A549 (cell line): ENCODE data around the gene CKLF. TPM values are rescaled to one million over a fixed set of nuclear protein-coding genes. Genes with fewer than 3 reads are reported as not detected.

Source experiments
- ATAC-seq, 2 experiments: fragments of 200-7000 bp in 1 of 2; fragments of >200 bp in 1 of 2; cut with Nextera tagmentation in 1 of 2; cut with Tn5 transposase in 1 of 2; 3 replicates each; pipeline versions ENCODE4 v1.8.0 to v1.9.1; 2018 to 2020; ENCODE audit warnings: mild to moderate bottlenecking in 1 of 2, moderate library complexity in 1 of 2
- CTCF ChIA-PET: fragments of 300-600 bp; sonication (Branson Sonifier 250); formaldehyde crosslinking; extraction: SDS; loops from one replicate; lab custom pipeline; 2021; ENCODE audit warnings: antibody characterized with exemption, inconsistent platforms; lab: Yijun Ruan, JAX
- POLR2A ChIA-PET: fragments of 350-600 bp; formaldehyde crosslinking; extraction: SDS; loops from one replicate; lab custom pipeline; 2021; ENCODE audit warnings: antibody characterized with exemption, inconsistent platforms; lab: Yijun Ruan, JAX
- DNase-seq, 2 experiments: peaks; one replicate each; pipeline versions ENCODE4 v3.0.0 to v3.0.0-alpha.2; 2011 to 2016; ENCODE audit warnings: low read depth in 1 of 2, low spot score in 1 of 2
- FAIRE-seq: peaks from 2 replicates; lab custom pipeline; 2011; peaks lifted over from hg19 to GRCh38; lab: Jason Lieb, UNC
- H3K27ac ChIP-seq, 2 experiments: fragments of >200 bp; sonication (Bioruptor Twin); formaldehyde crosslinking; 3 replicates each; pipeline ENCODE4 v1.5.1; 2016 to 2017
- H3K4me1 ChIP-seq: fragments of >200 bp; sonication (Bioruptor Twin); formaldehyde crosslinking; 3 replicates; pipeline ENCODE4 v1.6.1; 2016
- H3K4me2 ChIP-seq: fragments of >200 bp; sonication (Bioruptor Twin); formaldehyde crosslinking; 3 replicates; pipeline ENCODE4 v1.6.1; 2016
- H3K4me3 ChIP-seq: fragments of >200 bp; sonication (Bioruptor Twin); formaldehyde crosslinking; 3 replicates; pipeline ENCODE4 v1.5.1; 2016
- H3K9me3 ChIP-seq: fragments of >200 bp; sonication (Bioruptor Twin); formaldehyde crosslinking; 3 replicates; pipeline ENCODE4 v1.6.1; 2016
- ATOH8 ChIP-seq: fragments of 250-450 bp; sonication (Bioruptor Pico); IDR thresholded peaks from 2 replicates; pipeline ENCODE4 v1.5.0; 2020; ENCODE audit warnings: low read depth, mild to moderate bottlenecking, moderate library complexity
- BHLHE40 ChIP-seq: IDR thresholded peaks from 2 replicates; pipeline ENCODE4 v1.6.1; 2012; ENCODE audit warnings: low read depth, low read length, inconsistent platforms
- CEBPB ChIP-seq, 2 experiments: fragments of >200 bp in 1 of 2; sonication (Bioruptor Twin) in 1 of 2; formaldehyde crosslinking in 1 of 2; IDR thresholded peaks; 2 replicates each; pipeline ENCODE4 v1.6.1; 2012 to 2016
- CHD4 ChIP-seq: fragments of 200-600 bp; sonication (generic); IDR thresholded peaks from 2 replicates; pipeline ENCODE4 v1.6.1; 2016; ENCODE audit warnings: antibody characterized with exemption, mild to moderate bottlenecking, borderline replicate concordance
- EHMT2 ChIP-seq: fragments of 200-600 bp; sonication (generic); IDR thresholded peaks from 2 replicates; pipeline ENCODE4 v1.6.1; 2016; ENCODE audit warnings: antibody characterized with exemption, low read depth, mild to moderate bottlenecking, moderate library complexity
- EP300 ChIP-seq, 2 experiments: fragments of >200 bp; sonication (Bioruptor Twin); formaldehyde crosslinking; IDR thresholded peaks; 2 replicates in 1 of 2; 3 replicates in 1 of 2; pipeline ENCODE4 v1.6.1; 2016 to 2017
- FOSL2 ChIP-seq, 2 experiments: fragments of 450-650 bp in 1 of 2; fragments of >200 bp in 1 of 2; sonication (Bioruptor Twin) in 1 of 2; formaldehyde crosslinking; IDR thresholded peaks; 2 replicates each; pipeline versions ENCODE4 v1.5.0 to v1.6.1; 2016 to 2020; ENCODE audit warnings: mild to moderate bottlenecking in 1 of 2, moderate library complexity in 1 of 2
- FOXS1 ChIP-seq: fragments of 250-450 bp; sonication (Bioruptor Pico); IDR thresholded peaks from 2 replicates; pipeline ENCODE4 v1.5.0; 2020; ENCODE audit warnings: mild to moderate bottlenecking, moderate library complexity
- GATA3 ChIP-seq: IDR thresholded peaks from 2 replicates; pipeline ENCODE4 v1.6.1; 2012; ENCODE audit warnings: borderline replicate concordance
- HDAC2 ChIP-seq: fragments of 200-600 bp; sonication (generic); IDR thresholded peaks from 2 replicates; pipeline ENCODE4 v1.6.1; 2016
- HOXB5 ChIP-seq: fragments of 250-450 bp; sonication (Bioruptor Pico); IDR thresholded peaks from 2 replicates; pipeline ENCODE4 v1.5.0; 2020; ENCODE audit warnings: mild to moderate bottlenecking, moderate library complexity
- JUN ChIP-seq, 2 experiments: fragments of >200 bp; sonication (Bioruptor Twin); formaldehyde crosslinking; IDR thresholded peaks; 2 replicates in 1 of 2; 3 replicates in 1 of 2; pipeline ENCODE4 v1.6.1; 2016 to 2017
- KDM1A ChIP-seq: fragments of 200-600 bp; sonication (generic); IDR thresholded peaks from 2 replicates; pipeline ENCODE4 v1.6.1; 2016; ENCODE audit warnings: low read depth, mild to moderate bottlenecking
- NFE2L2 ChIP-seq: fragments of 150-350 bp; conservative IDR thresholded peaks from 2 replicates; pipeline ENCODE4 v1.6.1; 2014; ENCODE audit warnings: low read length
- PHF8 ChIP-seq: fragments of 200-600 bp; sonication (generic); IDR thresholded peaks from 2 replicates; pipeline ENCODE4 v1.6.1; 2016; ENCODE audit warnings: low read depth, mild to moderate bottlenecking, antibody characterized with exemption, moderate library complexity, borderline replicate concordance
- RAD21 ChIP-seq, 2 experiments: fragments of >200 bp in 1 of 2; sonication (Bioruptor Twin) in 1 of 2; formaldehyde crosslinking in 1 of 2; IDR thresholded peaks in 1 of 2; conservative IDR thresholded peaks in 1 of 2; 2 replicates in 1 of 2; 3 replicates in 1 of 2; pipeline ENCODE4 v1.6.1; 2012 to 2018; ENCODE audit warnings: inconsistent platforms in 1 of 2
- RARB ChIP-seq: fragments of 250-450 bp; sonication (Bioruptor Pico); IDR thresholded peaks from 2 replicates; pipeline ENCODE4 v1.8.0; 2021; ENCODE audit warnings: mild to moderate bottlenecking, moderate library complexity
- RFX5 ChIP-seq: fragments of 450-650 bp; IDR thresholded peaks from 2 replicates; pipeline ENCODE4 v1.7.1; 2014; ENCODE audit warnings: antibody characterized with exemption, mild to moderate bottlenecking, moderate library complexity
- RNF2 ChIP-seq: fragments of 200-600 bp; sonication (generic); IDR thresholded peaks from 2 replicates; pipeline ENCODE4 v1.6.1; 2016; ENCODE audit warnings: low read depth, mild to moderate bottlenecking, antibody characterized with exemption, moderate library complexity, borderline replicate concordance
- SMC3 ChIP-seq: fragments of >200 bp; sonication (Bioruptor Twin); formaldehyde crosslinking; IDR thresholded peaks from 3 replicates; pipeline ENCODE4 v1.6.1; 2018; ENCODE audit warnings: inconsistent platforms
- TP53 ChIP-seq: fragments of 250-450 bp; sonication (Bioruptor Pico); IDR thresholded peaks from 2 replicates; pipeline ENCODE4 v1.5.0; 2021; ENCODE audit warnings: mild to moderate bottlenecking, moderate library complexity
- USF2 ChIP-seq: fragments of 450-650 bp; IDR thresholded peaks from 2 replicates; pipeline ENCODE4 v1.6.1; 2014; ENCODE audit warnings: antibody characterized with exemption
- ZC3H11A ChIP-seq: fragments of 450-650 bp; IDR thresholded peaks from 2 replicates; pipeline ENCODE4 v1.6.1; 2014; ENCODE audit warnings: antibody characterized with exemption, mild to moderate bottlenecking
- ZNF302 ChIP-seq: fragments of 250-450 bp; sonication (Bioruptor Pico); IDR thresholded peaks from 2 replicates; pipeline ENCODE4 v1.9.0; 2021; ENCODE audit warnings: inconsistent platforms, mild to moderate bottlenecking, moderate library complexity
- WGBS: methylation state at CpG from one replicate; pipeline ENCODE4 v1.1.6; 2017; ENCODE audit errors: missing lambda C conversion rate; 5-methylcytosine and 5-hydroxymethylcytosine counted together
- polyA plus RNA-seq, 4 experiments: library from polyadenylated mRNA; depleted of rRNA in 3 of 4; stranded (reverse); fragments of >200 nt; fragmentation: RNase III in 1 of 4; extraction: RNeasy Plus Mini Kit Qiagen cat#74134 plus additional on column Dnase treatment in 1 of 4; gene quantifications; 2 replicates in 3 of 4; 3 replicates in 1 of 4; pipeline ENCODE4 v1.2.3, GENCODE V29; 2011 to 2017
- TF ChIP-seq, protein P1 (sequence below): IDR thresholded peaks from 2 replicates; pipeline ENCODE4 v1.6.1; 2012
- TF ChIP-seq, protein P2 (sequence below): fragments of >200 bp; sonication (Bioruptor Twin); formaldehyde crosslinking; IDR thresholded peaks from 2 replicates; pipeline ENCODE4 v1.6.1; 2016
- TF ChIP-seq, protein P3 (sequence below): IDR thresholded peaks from 2 replicates; pipeline ENCODE4 v1.6.1; 2012; ENCODE audit warnings: low read depth, borderline replicate concordance

CKLF gene
- polyA plus RNA-seq, 2 of the 4 experiments (the other 2 are of a cell fraction) = 85.1 to 87.0 TPM

DNA sequence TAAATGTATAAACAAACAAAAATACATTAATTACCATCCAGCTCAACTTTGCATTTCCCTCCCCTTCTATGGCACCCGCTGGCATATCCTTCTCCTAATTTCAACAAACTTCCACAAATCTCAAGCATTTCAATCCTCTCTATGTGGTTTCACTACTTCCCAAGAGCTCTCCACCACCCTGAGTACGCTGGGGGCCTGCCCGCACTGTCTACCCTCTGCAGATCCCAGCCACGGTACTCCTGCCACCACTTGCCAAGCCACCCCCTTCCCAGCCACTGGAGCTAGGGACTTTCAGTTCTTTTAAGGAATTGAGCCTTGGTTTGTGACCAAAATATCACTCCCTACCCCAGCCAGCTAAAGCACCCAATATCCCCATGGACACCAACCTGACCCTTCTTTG, 4.3 kb upstream of the CKLF start:
- H3K4me2 ChIP-seq = no peak overlapping the region
- H3K9me3 ChIP-seq = no peaks in the 10 kb centered on the region
- CTCF ChIA-PET = interaction anchor here (0.6 to 5.4 kb wide), 10 partner anchors 15 to 320 kb away, joined by 3 to 26 read pairs (median 4); partner anchors contain the start of genes CMTM1 and NAE1
- DNase-seq (no peak), ATAC-seq (no peak), FAIRE-seq (no peak)
- H3K27ac ChIP-seq = 0 out of 6 replicates have a peak overlapping the region, but pooled peaks of 1 of the 2 experiments have one; percentile 11
- POLR2A ChIA-PET = no interaction called here
- H3K4me3 ChIP-seq = no peak overlapping the region
- TF ChIP-seq, protein P1, sequence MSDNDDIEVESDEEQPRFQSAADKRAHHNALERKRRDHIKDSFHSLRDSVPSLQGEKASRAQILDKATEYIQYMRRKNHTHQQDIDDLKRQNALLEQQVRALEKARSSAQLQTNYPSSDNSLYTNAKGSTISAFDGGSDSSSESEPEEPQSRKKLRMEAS = no peak
- TF ChIP-seq NFE2L2 (no peak), EHMT2 (no peak), FOXS1 (CRISPR knock-in tag) (no peak), HOXB5 (no peak)
- TF ChIP-seq, protein P2, sequence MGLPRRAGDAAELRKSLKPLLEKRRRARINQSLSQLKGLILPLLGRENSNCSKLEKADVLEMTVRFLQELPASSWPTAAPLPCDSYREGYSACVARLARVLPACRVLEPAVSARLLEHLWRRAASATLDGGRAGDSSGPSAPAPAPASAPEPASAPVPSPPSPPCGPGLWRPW = no peak
- H3K4me1 ChIP-seq = peaks cover 30% of the 10 kb centered on the region
- WGBS = 96% methylated on average over 4 of the region's 4 CpGs

DNA sequence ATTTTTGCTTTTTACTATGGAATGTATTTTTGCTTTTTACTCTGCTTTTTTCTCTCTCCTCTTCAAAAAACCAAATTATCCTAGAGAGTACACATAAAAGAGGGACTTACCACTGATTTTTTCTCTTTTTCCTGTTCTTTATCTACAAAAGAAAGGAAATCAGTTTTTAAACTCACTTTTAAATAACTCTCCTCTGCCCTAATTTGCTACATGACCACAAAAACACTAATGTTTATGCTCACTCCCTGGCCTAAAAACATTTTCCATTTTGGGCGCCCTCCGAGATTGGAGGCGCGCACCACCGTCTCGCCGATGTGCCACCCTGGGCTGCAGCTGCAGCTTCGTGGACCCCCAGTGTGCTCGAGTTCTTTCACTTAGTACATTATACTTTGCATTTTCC, 3.5 kb upstream of the CKLF start:
- DNase-seq (no peak), ATAC-seq (no peak), FAIRE-seq (no peak)
- Histone ChIP-seq H3K9me3 (no peaks in the 10 kb centered on the region), H3K4me3 (peak overlapping the region; percentile 79), H3K4me2 (peak overlapping the region; percentile 92), H3K4me1 (peaks cover 38% of the 10 kb centered on the region), H3K27ac (peak overlapping the region; percentile 98; a peak in 5 of 6 replicates)
- WGBS = 96% methylated on average over 9 of the region's 9 CpGs
- POLR2A ChIA-PET = no interaction called here
- CTCF ChIA-PET = interaction anchor here (0.6 to 5.4 kb wide), 5 partner anchors 15 to 142 kb away, joined by 3 to 26 read pairs (median 6); partner anchors contain the start of gene CMTM1
- TF ChIP-seq EP300 (IDR thresholded peaks at IDR 0.05) (no peak), KDM1A (no peak), BHLHE40 (no peak), FOXS1 (CRISPR knock-in tag) (no peak), RFX5 (no peak), GATA3 (no peak), USF2 (no peak), HDAC2 (no peak), CEBPB (IDR thresholded peaks at IDR 0.05) (no peak), ZC3H11A (no peak), CHD4 (no peak)
- TF ChIP-seq, protein P3, sequence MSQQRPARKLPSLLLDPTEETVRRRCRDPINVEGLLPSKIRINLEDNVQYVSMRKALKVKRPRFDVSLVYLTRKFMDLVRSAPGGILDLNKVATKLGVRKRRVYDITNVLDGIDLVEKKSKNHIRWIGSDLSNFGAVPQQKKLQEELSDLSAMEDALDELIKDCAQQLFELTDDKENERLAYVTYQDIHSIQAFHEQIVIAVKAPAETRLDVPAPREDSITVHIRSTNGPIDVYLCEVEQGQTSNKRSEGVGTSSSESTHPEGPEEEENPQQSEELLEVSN = no peak

GRCh38 chr16:66549284-66550131, 2.9 kb upstream of the CKLF start, which contains the start of gene TK2:
Gene TK2 (minus strand): TSS chr16:66550122. CDS start chr16:66550061, 61 bp downstream.
- DNase-seq (peak in 1 of 2 experiments; percentile 65), FAIRE-seq (no peak)
- TF ChIP-seq BHLHE40 (no peak), FOSL2 (IDR thresholded peaks at IDR 0.05) (no peak), FOSL2 (CRISPR knock-in tag; IDR thresholded peaks at IDR 0.05) (no peak), RARB (no peak), SMC3 (no peak), TP53 (0 out of 2 replicates have a peak, but pooled peaks have one; percentile 8), CHD4 (0 out of 2 replicates have a peak, but pooled peaks have one; percentile 8), JUN (IDR thresholded peaks at IDR 0.05) (peak in 1 of 2 experiments; percentile 84; a peak in 4 of 5 replicates), PHF8 (peak; percentile 96), ZNF302 (CRISPR knock-in tag) (no peak), HDAC2 (no peak), RAD21 (conservative IDR thresholded peaks at IDR 0.05 in 1 of 2, IDR thresholded peaks at IDR 0.05 in 1 of 2) (0 out of 5 replicates have a peak, but pooled peaks of 1 of the 2 experiments have one; percentile 19), RNF2 (no peak), ATOH8 (no peak)

More at GRCh38 chr16:66549284-66550131, 2.9 kb upstream of the CKLF start, which contains the start of gene TK2:
- Histone ChIP-seq H3K27ac (peak within 1 kb of the TSS; percentile 98), H3K9me3 (no peaks in the 10 kb centered on the region), H3K4me3 (peak within 1 kb of the TSS; percentile 79), H3K4me1 (peaks cover 40% of the 10 kb centered on the region), H3K4me2 (peak within 1 kb of the TSS; percentile 92)
- peak; percentile 67 to 72 for ATAC-seq
- 20% methylated on average over 49 of the region's 80 CpGs for WGBS
- ChIA-PET POLR2A (no interaction called here), CTCF (interaction anchor here (0.6 to 5.4 kb wide), 3 partner anchors 14 to 38 kb away, joined by 3 to 26 read pairs (median 10); partner anchors contain the start of gene CMTM1)
